ENCODE measurements around the gene FLNA. TPM values are rescaled to one million over a fixed set of nuclear protein-coding genes. Genes with fewer than 3 reads are reported as not detected.

FLNA gene
- polyA plus RNA-seq, 6 donors from 2014 or later, result 39.6 to 269 (median 78.3) TPM

DNA sequence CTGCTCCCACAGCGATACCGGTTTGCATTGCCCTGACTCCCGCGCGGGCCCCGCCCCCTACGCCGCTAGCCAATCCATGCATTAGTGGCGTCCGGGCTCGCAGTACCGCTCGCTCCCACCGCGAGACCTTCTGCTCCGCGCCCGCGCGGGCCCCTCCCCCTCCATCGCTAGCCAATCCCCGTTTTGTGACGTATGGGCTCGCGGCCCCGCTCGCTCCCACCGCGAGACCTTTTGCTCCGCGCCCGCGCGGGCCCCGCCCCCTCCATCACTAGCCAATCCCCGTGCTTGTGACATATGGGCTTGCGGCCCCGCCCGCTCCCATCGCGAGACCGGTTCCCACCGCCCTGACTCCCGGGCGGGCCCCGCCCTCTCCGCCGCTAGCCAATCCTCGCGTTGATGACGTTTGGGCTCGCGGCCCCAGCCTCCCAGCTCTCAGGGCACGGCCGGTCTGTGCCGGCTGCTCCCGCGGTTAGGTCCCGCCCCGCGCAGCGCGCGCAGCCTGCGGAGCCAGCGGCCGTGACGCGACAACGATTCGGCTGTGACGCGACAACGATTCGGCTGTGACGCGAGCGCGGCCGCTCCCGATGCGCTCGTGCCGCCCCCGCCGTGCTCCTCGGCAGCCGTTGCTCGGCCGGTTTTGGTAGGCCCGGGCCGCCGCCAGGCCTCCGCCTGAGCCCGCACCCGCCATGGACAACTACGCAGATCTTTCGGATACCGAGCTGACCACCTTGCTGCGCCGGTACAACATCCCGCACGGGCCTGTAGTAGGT, 4.5 kb upstream of the FLNA start, which contains the start of gene EMD:
TSS of gene EMD (plus strand) at position 497 of the 770 bp plus-strand sequence. CDS start at position 687, 190 bp downstream.
- peak; percentile 95 for DNase-seq
- peak; percentile 74 for ATAC-seq (ENCODE audit: low read depth in 2 of 2)
- Mint-ChIP-seq H3K27me3 (no peaks in the 10 kb centered on the region), H3K9me3 (peaks cover 0 to 2% (median 0%) of the 10 kb centered on the region in 7 donors), H3K36me3 (no peaks in the 10 kb centered on the region), H3K4me1 (peaks cover 6 to 18% (median 15%) of the 10 kb centered on the region in 3 donors), H3K27ac (peak within 1 kb of the TSS; percentile 91 to 97 (median 94)), H3K4me3 (peak within 1 kb of the TSS; percentile 71 to 92 (median 82))

DNA sequence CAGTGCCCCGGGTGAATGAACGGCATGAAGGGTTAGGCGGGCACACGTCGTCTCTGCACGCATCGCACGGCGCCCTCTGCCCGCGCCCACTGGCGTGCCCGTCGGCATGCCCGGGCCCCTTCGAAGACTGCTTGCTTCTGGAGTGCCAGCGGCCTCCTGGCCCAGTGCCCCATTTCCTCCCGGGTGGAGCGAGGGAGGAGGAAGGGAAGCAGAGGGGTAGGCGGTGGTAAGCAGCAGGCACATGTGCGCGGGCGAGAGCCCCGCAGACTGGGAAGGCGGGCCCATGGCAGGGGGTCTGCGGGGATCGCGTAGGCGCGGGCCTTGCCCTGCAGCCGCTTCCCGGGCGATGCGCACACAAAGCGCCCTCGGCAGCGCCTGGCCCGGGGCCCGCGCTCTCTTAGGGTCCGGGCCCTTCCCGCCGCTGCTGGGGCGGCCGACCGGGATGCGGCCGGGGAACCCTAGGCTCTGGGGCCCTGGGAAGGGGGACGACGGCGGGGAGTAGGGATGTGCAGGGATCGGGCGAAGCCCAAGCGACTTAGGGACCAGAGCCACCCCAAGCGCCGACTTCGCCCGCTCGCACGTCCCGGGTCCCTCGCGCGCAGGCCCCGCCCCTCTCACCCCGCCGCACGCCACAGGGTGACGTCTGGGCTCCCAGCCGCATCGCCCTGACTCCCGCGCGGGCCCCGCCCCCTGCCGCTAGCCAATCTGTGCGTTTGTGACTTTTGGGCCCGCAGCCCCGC, 3.8 kb upstream of the FLNA start:
- peak; percentile 1 to 2 for ATAC-seq (ENCODE audit: low read depth in 2 of 2)
- H3K4me3 Mint-ChIP-seq, result peak overlapping the region; percentile 64 to 87 (median 78)
- peaks cover 6 to 23% (median 18%) of the 10 kb centered on the region in 3 donors for H3K4me1 Mint-ChIP-seq

DNA sequence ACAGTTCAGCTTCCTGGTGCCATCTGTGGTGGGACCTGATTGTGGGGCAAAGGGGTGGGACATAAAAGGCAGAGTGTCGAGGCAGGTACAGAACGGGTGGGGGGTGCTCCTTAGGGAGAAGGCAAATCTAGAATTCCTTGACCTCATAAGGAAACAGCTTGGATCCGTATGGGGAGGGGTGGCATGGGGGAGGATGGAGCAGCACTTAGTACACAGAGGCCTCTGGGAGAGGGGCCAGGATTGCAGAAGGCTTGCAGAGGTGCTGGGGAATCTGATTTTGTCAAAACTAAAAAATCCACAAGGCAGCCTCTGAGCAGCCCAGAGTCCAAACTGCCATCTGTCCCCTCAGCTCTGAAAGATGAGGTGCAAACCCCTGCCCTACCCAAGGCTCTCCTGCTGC, 2.3 kb upstream of the FLNA start:
- H3K9me3 Mint-ChIP-seq, result peaks cover 0 to 2% (median 0%) of the 10 kb centered on the region in 7 donors
- ATAC-seq (ENCODE audit: low read depth in 2 of 2), result no peak
- no peak for DNase-seq
- peak overlapping the region in 2 of 8 donors; percentile 13 to 59 for H3K4me3 Mint-ChIP-seq
- peak overlapping the region in 2 of 6 donors; percentile 2 to 91 for H3K27ac Mint-ChIP-seq
- peaks cover 6 to 25% (median 23%) of the 10 kb centered on the region in 3 donors for H3K4me1 Mint-ChIP-seq
- H3K27me3 Mint-ChIP-seq, result no peaks in the 10 kb centered on the region
- H3K36me3 Mint-ChIP-seq, result no peaks in the 10 kb centered on the region

More for the DNA sequence above, 3.8 kb upstream of the FLNA start:
- peak overlapping the region; percentile 75 to 97 (median 92) for H3K27ac Mint-ChIP-seq
- H3K9me3 Mint-ChIP-seq, result peaks cover 0 to 2% (median 0%) of the 10 kb centered on the region in 7 donors
- DNase-seq, result peak; percentile 55
- no peaks in the 10 kb centered on the region for H3K36me3 Mint-ChIP-seq
- no peaks in the 10 kb centered on the region for H3K27me3 Mint-ChIP-seq

DNA sequence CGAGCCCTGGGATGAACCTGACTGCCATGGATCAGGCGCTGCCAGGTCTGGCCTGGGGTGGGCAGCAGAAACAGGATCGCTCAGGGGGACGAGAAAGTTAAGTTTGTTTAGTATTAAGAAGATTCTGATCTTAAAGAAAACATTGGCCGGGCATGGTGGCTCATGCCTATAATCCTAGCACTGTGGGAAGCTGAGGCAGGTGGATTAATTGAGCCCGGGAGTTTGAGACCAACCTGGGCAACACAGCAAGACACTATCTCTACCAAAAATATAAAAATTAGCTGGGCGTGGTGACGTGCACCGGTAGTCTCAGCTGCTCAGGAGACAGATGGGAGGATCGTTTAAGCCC, 696 bp upstream of the FLNA start:
- Mint-ChIP-seq H3K4me1 (peaks cover 6 to 15% (median 14%) of the 10 kb centered on the region in 3 donors), H3K27me3 (no peaks in the 10 kb centered on the region), H3K36me3 (no peaks in the 10 kb centered on the region), H3K27ac (peak overlapping the region in 2 of 6 donors; percentile 37 to 54), H3K4me3 (peak overlapping the region; percentile 10 to 62 (median 49)), H3K9me3 (peaks cover 0 to 2% (median 0%) of the 10 kb centered on the region in 7 donors)
- DNase-seq, result no peak
- no peak for ATAC-seq (ENCODE audit: low read depth in 2 of 2)

DNA sequence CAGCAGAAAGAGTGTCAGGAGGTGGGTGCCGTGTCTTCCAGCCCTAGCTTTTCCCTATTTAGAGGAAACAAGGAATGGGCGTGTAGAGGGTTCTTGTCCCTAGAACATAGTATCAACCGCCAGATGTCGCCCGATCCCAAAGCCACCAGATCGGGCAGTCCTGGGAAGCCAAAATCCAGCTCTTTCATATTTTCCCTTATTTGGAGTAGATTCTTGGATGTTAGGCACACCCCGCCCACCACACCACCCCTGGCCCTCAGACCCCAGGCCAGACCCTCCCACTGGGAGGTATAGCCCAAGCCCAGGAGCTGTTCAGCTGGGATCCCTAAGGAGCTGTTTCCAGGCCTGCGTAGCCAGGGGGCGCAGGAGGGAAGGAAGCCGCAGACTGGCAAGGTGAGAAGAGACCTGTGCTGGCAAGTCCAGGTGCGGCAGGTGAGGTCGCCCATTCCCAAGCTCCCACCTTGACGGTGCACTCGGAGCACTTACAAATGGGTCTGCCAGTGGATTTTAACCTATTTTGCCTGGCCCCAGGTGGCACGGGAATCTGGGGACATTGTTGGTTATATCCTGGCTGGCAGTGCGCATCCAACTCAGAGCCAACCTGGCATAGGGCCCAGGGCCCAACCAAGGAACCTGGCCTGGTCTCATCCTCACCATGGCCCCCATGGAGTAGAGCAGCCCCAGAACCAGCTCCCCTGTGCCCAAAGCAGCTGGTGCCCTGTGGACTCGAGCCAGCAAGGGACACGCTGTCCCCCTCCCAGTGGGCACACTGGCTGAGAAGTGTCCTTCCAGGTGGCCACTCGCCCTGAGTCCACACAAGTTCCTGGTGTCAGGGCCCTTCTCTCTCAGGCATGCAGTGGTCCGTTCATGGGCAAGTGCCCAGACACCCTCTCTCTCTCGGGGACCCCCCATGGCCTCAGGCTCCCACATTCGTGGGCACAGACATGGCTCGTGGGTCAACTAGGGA, 811 bp downstream of the FLNA start:
- ATAC-seq (ENCODE audit: low read depth in 2 of 2), result no peak
- H3K27ac Mint-ChIP-seq, result no peak overlapping the region
- no peak for DNase-seq
- peaks cover 0 to 2% (median 0%) of the 10 kb centered on the region in 7 donors for H3K9me3 Mint-ChIP-seq
- peak overlapping the region; percentile 35 to 86 (median 71) for H3K4me3 Mint-ChIP-seq
- H3K36me3 Mint-ChIP-seq, result no peaks in the 10 kb centered on the region
- peaks cover 0 to 18% (median 11%) of the 10 kb centered on the region in 3 donors for H3K4me1 Mint-ChIP-seq
- H3K27me3 Mint-ChIP-seq, result no peaks in the 10 kb centered on the region

DNA sequence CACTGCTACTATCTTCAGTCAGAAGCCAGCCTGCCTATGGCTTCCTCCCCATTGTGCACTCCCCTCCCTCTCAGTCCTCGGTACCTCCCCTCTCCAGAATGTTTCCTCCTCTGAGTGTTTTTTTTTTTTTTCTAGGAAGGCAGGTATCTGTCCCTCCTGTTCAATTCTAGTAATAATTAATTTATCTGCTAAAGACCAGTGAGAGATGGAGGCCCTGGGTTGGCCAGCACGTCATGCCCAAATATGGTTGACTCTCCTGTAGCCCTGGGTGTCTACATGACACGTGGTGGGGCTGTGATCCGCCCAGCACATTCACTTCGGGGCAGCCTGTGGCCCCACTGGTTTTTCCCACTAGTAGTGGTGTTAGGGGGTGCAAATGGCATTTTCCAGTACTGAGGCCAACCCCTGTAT, 1.8 kb downstream of the FLNA start:
- ATAC-seq (ENCODE audit: low read depth in 2 of 2) (no peak), DNase-seq (no peak)
- peaks cover 5 to 21% (median 17%) of the 10 kb centered on the region in 3 donors for H3K4me1 Mint-ChIP-seq
- no peaks in the 10 kb centered on the region for H3K36me3 Mint-ChIP-seq
- H3K27ac Mint-ChIP-seq, result peak overlapping the region in 2 of 6 donors; percentile 32 to 50
- H3K27me3 Mint-ChIP-seq, result no peaks in the 10 kb centered on the region
- H3K9me3 Mint-ChIP-seq, result peaks cover 0 to 2% (median 0%) of the 10 kb centered on the region in 7 donors
- peak overlapping the region; percentile 44 to 85 (median 70) for H3K4me3 Mint-ChIP-seq

DNA sequence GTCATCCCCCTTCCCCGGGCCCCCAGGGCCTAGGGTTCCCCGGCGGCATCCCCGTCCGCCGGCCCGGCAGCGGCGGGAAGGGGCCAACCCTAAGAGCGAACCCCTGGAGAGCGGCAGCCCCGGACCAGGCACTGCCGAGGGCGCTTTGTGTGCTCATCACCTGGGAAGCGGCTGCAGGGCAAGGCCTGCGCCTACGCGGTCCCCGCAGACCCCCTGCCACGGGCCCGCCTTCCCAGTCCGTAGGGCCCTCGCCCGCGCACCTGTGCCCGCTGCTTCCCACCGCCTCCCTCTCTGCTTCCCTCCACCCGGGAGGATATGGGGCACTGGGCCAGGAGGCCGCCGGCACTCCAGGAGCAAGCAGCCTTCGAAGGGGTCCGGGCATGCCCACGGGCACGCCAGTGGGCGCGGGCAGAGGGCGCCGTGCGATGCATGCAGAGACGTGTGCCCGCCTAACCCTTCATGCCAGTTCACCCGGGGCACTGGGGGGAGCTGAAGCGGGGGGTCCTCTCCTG, 2.6 kb downstream of the FLNA start:
- no peaks in the 10 kb centered on the region for H3K27me3 Mint-ChIP-seq
- peak overlapping the region; percentile 33 to 93 (median 69) for H3K4me3 Mint-ChIP-seq
- ATAC-seq (ENCODE audit: low read depth in 2 of 2) (no peak), DNase-seq (no peak)
- H3K36me3 Mint-ChIP-seq, result no peaks in the 10 kb centered on the region
- H3K27ac Mint-ChIP-seq, result peak overlapping the region in 1 of 6 donors; percentile 60
- H3K4me1 Mint-ChIP-seq, result peaks cover 5 to 21% (median 19%) of the 10 kb centered on the region in 3 donors
- H3K9me3 Mint-ChIP-seq, result no peaks in the 10 kb centered on the region

DNA sequence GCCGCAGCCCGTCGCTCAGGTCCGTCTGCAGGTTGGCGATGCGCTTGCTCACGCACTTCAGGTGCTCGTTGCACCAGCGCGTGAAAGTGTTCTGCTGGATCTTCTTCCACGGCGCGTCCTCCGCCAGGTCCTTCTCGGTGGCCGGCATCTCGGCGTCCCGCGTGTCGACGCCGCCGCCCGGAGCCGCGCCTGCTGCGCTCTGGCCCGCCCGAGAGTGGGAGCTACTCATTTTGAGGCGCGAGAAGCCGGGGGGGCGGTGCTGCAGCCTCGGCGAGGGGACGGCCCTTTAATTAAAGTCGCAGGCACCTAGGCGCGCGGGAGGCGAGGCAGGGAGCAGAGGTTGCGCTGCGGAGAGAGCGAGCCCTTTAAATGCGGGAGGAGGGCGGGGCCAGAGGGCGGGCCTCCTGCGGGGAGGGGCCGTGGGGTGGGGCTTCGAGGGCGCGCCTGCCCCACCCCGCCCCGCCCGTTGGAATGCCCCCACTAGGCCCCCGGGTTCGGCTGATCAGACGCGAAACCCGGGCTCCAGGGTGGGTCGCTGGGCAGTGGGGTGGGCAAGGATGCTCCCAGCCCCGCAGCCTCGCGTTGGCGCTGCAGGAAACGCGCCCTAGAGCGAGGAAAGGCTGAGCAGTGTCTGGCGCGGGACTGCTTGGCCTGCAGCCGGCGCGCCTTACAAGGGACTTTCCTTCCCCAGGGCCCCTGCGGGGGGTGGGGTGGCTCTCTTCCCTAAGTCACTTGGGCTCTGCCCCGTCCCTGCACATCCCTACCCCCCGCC, 3.2 kb downstream of the FLNA start:
- ATAC-seq (ENCODE audit: low read depth in 2 of 2) (peak; percentile 63 to 67), DNase-seq (peak; percentile 89)
- peaks cover 5 to 22% (median 21%) of the 10 kb centered on the region in 3 donors for H3K4me1 Mint-ChIP-seq
- no peaks in the 10 kb centered on the region for H3K9me3 Mint-ChIP-seq
- peak overlapping the region; percentile 67 to 94 (median 89) for H3K27ac Mint-ChIP-seq
- no peaks in the 10 kb centered on the region for H3K27me3 Mint-ChIP-seq
- no peaks in the 10 kb centered on the region for H3K36me3 Mint-ChIP-seq
- H3K4me3 Mint-ChIP-seq, result peak overlapping the region; percentile 82 to 93 (median 88)

DNA sequence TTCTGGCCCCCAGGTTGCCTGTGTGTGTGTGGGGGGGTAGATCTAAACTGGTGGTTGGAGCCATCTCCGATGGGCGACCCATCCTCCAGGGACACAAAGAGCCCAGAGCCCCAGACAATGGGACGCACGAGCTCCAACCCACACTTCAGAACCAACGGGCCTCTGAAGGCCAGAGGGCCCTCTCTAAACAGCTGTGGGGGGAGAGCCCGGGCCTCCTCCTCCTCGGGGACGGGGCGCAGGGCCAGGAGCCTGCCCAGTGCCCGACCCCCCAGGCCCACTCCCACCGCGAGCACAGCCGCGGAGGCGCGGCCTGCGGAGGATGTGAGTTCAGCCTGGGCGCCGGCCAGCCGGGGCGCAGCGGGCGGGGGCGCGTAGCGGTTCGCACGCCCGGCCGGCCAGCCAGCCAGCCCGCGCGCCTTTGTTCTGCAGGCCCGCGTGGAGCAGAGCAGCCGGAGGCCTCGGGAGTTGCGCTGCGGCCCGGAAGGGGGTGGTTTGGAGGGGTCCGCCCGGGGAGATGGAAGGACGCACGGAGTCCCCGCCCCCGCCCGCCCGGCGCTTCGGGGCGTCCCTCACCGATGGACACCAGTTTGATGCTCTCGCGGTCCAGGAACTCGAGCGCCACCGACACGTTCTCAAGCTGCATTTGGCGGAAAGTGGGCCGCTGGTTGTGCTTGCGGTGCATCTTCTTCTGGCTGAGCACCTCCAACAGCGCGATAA, 4.0 kb downstream of the FLNA start:
- no peaks in the 10 kb centered on the region for H3K9me3 Mint-ChIP-seq
- peak overlapping the region; percentile 89 to 97 (median 95) for H3K27ac Mint-ChIP-seq
- H3K4me1 Mint-ChIP-seq, result peaks cover 5 to 22% (median 21%) of the 10 kb centered on the region in 3 donors
- H3K27me3 Mint-ChIP-seq, result no peaks in the 10 kb centered on the region
- ATAC-seq (ENCODE audit: low read depth in 2 of 2) (no peak), DNase-seq (no peak)
- H3K4me3 Mint-ChIP-seq, result peak overlapping the region; percentile 82 to 99 (median 91)
- H3K36me3 Mint-ChIP-seq, result no peaks in the 10 kb centered on the region

DNA sequence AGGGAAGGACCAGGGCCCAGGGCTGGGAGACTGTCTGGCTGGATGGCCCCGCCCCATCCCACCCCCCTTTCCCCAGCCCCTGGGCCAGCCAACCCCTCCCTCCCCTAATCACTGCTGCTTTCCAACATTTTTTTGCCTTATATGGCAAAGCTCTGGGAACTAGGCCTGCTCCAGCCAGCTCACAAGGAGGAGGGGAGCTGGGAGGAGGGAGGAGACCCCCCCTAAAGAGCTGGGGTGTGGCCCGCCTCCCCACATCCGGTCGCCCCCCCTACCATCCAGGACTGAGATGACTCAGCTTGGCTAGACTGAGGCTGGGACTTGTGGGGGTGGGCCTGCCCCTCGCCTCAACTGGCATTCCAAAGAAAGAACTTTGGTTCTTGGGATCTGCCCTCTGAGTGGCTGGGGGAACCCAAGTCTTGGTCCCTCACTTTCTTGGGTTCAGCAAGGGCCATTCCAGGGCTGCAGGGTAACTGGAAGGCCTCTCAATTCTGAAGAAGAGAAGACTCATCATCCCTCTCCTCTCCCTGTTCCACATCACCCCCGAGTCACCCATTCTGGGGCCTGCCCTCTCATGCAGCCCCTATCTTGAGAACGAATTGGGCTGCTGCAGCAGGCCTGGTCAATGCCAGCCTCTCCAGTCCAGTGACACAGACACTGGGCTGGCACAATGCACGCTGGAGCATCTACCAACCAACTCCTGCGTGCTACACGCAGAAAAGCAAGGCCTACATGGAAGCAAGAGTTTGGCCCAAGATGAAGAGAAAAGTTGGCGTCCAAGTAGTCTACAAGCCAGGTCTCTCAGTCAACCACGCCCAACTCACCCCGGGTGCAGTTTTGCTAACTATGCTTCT, 4.8 kb downstream of the FLNA start:
- DNase-seq (peak; percentile 45), ATAC-seq (ENCODE audit: low read depth in 2 of 2) (no peak)
- Mint-ChIP-seq H3K4me3 (peak overlapping the region; percentile 82 to 99 (median 90)), H3K27me3 (no peaks in the 10 kb centered on the region), H3K9me3 (no peaks in the 10 kb centered on the region), H3K27ac (peak overlapping the region; percentile 51 to 97 (median 95)), H3K36me3 (no peaks in the 10 kb centered on the region), H3K4me1 (peaks cover 5 to 22% (median 21%) of the 10 kb centered on the region in 3 donors)

All from naive B cell (primary cell).